ENCODE results near the gene FHIT. TPM values are rescaled to one million over a fixed set of nuclear protein-coding genes. Genes with fewer than 3 reads are reported as not detected.

FHIT gene
- total and polyA plus RNA-seq, 4 donors = 2.1 to 14.7 (median 6.6) TPM

DNA sequence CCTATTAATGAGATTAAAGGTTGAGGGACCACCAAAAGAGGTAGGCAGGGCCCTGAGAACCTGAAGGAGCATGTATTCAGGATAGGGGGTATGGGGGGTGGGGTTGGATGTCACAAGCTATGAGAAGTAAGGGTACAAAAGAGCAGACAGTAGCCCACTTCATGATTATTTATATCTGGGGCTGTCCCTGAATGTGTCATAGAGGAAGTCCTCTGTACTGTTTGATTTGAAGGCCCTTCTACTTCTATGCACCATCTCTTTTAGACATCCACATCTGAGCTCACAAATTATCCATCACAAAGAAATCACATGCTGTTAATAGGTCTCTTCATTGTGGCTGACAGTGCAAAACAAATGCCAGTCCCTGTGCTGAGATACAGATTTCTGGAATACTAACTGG, 68.6 kb downstream of the FHIT start:
- no peak overlapping the region for H3K4me3 ChIP-seq (ENCODE audit: low read depth in 1 of 3, low read length in 3 of 3)
- DNase-seq (ENCODE audit: low spot score) = no peak
- no peak overlapping the region for H3K9ac ChIP-seq (ENCODE audit: low read depth in 1 of 2, low read length in 2 of 2)
- TF ChIP-seq YY1 (IDR thresholded peaks at IDR 0.05) (no peak), FOXA1 (IDR thresholded peaks at IDR 0.05) (no peak), EGR1 (IDR thresholded peaks at IDR 0.05; ENCODE audit: low read depth in 2 of 2) (no peak), RXRA (IDR thresholded peaks at IDR 0.05) (no peak)
- TF ChIP-seq, protein P1, sequence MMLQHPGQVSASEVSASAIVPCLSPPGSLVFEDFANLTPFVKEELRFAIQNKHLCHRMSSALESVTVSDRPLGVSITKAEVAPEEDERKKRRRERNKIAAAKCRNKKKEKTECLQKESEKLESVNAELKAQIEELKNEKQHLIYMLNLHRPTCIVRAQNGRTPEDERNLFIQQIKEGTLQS (IDR thresholded peaks at IDR 0.05) = no peak
- TF ChIP-seq, protein P2, sequence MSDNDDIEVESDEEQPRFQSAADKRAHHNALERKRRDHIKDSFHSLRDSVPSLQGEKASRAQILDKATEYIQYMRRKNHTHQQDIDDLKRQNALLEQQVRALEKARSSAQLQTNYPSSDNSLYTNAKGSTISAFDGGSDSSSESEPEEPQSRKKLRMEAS (IDR thresholded peaks at IDR 0.05) = no peak
- H3K36me3 ChIP-seq (ENCODE audit: control insufficient read depth in 4 of 4, insufficient read depth in 3 of 4, low read depth in 1 of 4, low read length in 3 of 4) = no peaks in the 10 kb centered on the region
- no peaks in the 10 kb centered on the region for H3K9me3 ChIP-seq (ENCODE audit: control insufficient read depth in 4 of 4, low read length in 3 of 4)
- H3K27me3 ChIP-seq (ENCODE audit: control insufficient read depth in 4 of 4, insufficient read depth in 4 of 4, low read length in 3 of 4) = no peaks in the 10 kb centered on the region
- H3K4me1 ChIP-seq (ENCODE audit: control insufficient read depth in 4 of 4, insufficient read depth in 4 of 4, low read length in 3 of 4) = peaks cover 0 to 4% (median 0%) of the 10 kb centered on the region in 4 donors
- H3K27ac ChIP-seq (ENCODE audit: low read depth in 1 of 2, low read length in 2 of 2) = no peak overlapping the region

DNA sequence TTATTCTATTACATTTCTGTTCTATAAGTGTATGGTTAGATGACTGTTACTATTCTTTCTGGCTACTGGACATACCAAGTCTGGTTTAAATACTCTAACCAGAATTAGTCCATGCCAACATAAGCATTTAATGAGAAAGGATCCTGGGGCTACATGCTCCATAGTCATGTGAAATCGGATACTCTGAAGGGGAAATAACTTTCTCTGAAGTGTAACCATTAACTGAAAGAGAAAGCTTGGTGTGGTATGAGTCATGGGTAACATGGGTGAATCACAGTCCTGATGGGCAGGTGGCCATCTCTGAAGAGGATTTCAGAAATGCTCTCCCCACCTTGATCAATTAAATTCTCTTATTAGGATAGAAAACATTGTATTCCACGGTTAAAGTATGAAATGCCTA, 69.4 kb downstream of the FHIT start:
- H3K27me3 ChIP-seq (ENCODE audit: control insufficient read depth in 4 of 4, insufficient read depth in 4 of 4, low read length in 3 of 4) = no peaks in the 10 kb centered on the region
- no peak overlapping the region for H3K4me3 ChIP-seq (ENCODE audit: low read depth in 1 of 3, low read length in 3 of 3)
- peaks cover 0 to 4% (median 0%) of the 10 kb centered on the region in 4 donors for H3K4me1 ChIP-seq (ENCODE audit: control insufficient read depth in 4 of 4, insufficient read depth in 4 of 4, low read length in 3 of 4)
- 76% methylated on average over 2 of the region's 2 CpGs for WGBS
- no peak overlapping the region for H3K9ac ChIP-seq (ENCODE audit: low read depth in 1 of 2, low read length in 2 of 2)
- DNase-seq (ENCODE audit: low spot score) = no peak
- no peak overlapping the region for H3K27ac ChIP-seq (ENCODE audit: low read depth in 1 of 2, low read length in 2 of 2)
- no peaks in the 10 kb centered on the region for H3K36me3 ChIP-seq (ENCODE audit: control insufficient read depth in 4 of 4, insufficient read depth in 3 of 4, low read depth in 1 of 4, low read length in 3 of 4)
- peak; percentile 28 for TF ChIP-seq YY1 (IDR thresholded peaks at IDR 0.05)
- TF ChIP-seq JUND (IDR thresholded peaks at IDR 0.05) = peak; percentile 86 to 93
- TF ChIP-seq, protein P3, sequence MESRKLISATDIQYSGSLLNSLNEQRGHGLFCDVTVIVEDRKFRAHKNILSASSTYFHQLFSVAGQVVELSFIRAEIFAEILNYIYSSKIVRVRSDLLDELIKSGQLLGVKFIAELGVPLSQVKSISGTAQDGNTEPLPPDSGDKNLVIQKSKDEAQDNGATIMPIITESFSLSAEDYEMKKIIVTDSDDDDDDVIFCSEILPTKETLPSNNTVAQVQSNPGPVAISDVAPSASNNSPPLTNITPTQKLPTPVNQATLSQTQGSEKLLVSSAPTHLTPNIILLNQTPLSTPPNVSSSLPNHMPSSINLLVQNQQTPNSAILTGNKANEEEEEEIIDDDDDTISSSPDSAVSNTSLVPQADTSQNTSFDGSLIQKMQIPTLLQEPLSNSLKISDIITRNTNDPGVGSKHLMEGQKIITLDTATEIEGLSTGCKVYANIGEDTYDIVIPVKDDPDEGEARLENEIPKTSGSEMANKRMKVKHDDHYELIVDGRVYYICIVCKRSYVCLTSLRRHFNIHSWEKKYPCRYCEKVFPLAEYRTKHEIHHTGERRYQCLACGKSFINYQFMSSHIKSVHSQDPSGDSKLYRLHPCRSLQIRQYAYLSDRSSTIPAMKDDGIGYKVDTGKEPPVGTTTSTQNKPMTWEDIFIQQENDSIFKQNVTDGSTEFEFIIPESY (IDR thresholded peaks at IDR 0.05) = no peak
- TF ChIP-seq, protein P2 (IDR thresholded peaks at IDR 0.05) = no peak
- peak in 1 of 2 donors; percentile 12 for TF ChIP-seq HNF4A (conservative IDR thresholded peaks at IDR 0.05)
- TF ChIP-seq, protein P1 (IDR thresholded peaks at IDR 0.05) = peak; percentile 65
- no peaks in the 10 kb centered on the region for H3K9me3 ChIP-seq (ENCODE audit: control insufficient read depth in 4 of 4, low read length in 3 of 4)

DNA sequence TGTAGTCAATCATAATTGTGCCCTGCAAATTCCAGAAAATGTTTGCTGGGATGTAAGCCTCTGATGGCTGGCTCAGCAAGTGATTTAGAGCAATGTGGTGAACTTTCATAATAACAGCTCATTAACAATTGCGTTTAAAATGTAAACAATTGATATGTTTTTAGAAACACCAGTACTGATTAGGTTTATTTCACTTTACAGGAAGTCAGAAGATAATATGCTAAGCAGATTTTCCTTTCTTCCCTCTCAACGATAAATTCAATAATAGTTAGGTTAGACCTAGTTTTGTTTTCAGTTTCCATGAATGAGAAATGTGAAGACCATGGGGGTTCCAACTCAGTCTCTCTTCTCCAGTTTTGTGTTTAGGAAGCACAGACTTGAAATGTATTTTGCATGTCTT, 71.0 kb downstream of the FHIT start:
- WGBS = 75% methylated on average over 2 of the region's 2 CpGs
- H3K4me1 ChIP-seq (ENCODE audit: control insufficient read depth in 4 of 4, insufficient read depth in 4 of 4, low read length in 3 of 4) = peaks cover 0 to 4% (median 0%) of the 10 kb centered on the region in 4 donors
- H3K27ac ChIP-seq (ENCODE audit: low read depth in 1 of 2, low read length in 2 of 2) = no peak overlapping the region

More for the DNA sequence above, 71.0 kb downstream of the FHIT start:
- no peak overlapping the region for H3K4me3 ChIP-seq (ENCODE audit: low read depth in 1 of 3, low read length in 3 of 3)
- TF ChIP-seq, protein P2 (IDR thresholded peaks at IDR 0.05) = no peak
- TF ChIP-seq YY1 (IDR thresholded peaks at IDR 0.05) = no peak
- TF ChIP-seq RXRA (IDR thresholded peaks at IDR 0.05) = no peak
- no peak for TF ChIP-seq GABPA (IDR thresholded peaks at IDR 0.05 in 1 of 2, conservative IDR thresholded peaks at IDR 0.05 in 1 of 2)
- TF ChIP-seq, protein P1 (IDR thresholded peaks at IDR 0.05) = no peak
- TF ChIP-seq RAD21 (IDR thresholded peaks at IDR 0.05) = no peak
- no peak for TF ChIP-seq FOXA2 (IDR thresholded peaks at IDR 0.05)
- no peak for TF ChIP-seq JUND (IDR thresholded peaks at IDR 0.05)
- no peak for TF ChIP-seq FOXA1 (IDR thresholded peaks at IDR 0.05)
- TF ChIP-seq, protein P4, sequence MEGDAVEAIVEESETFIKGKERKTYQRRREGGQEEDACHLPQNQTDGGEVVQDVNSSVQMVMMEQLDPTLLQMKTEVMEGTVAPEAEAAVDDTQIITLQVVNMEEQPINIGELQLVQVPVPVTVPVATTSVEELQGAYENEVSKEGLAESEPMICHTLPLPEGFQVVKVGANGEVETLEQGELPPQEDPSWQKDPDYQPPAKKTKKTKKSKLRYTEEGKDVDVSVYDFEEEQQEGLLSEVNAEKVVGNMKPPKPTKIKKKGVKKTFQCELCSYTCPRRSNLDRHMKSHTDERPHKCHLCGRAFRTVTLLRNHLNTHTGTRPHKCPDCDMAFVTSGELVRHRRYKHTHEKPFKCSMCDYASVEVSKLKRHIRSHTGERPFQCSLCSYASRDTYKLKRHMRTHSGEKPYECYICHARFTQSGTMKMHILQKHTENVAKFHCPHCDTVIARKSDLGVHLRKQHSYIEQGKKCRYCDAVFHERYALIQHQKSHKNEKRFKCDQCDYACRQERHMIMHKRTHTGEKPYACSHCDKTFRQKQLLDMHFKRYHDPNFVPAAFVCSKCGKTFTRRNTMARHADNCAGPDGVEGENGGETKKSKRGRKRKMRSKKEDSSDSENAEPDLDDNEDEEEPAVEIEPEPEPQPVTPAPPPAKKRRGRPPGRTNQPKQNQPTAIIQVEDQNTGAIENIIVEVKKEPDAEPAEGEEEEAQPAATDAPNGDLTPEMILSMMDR (IDR thresholded peaks at IDR 0.05; ENCODE audit: low read depth, low read length, missing input control) = no peak
- TF ChIP-seq, protein P3 (IDR thresholded peaks at IDR 0.05) = no peak
- TF ChIP-seq HNF4A (conservative IDR thresholded peaks at IDR 0.05) = no peak
- no peak overlapping the region for H3K9ac ChIP-seq (ENCODE audit: low read depth in 1 of 2, low read length in 2 of 2)
- no peaks in the 10 kb centered on the region for H3K36me3 ChIP-seq (ENCODE audit: control insufficient read depth in 4 of 4, insufficient read depth in 3 of 4, low read depth in 1 of 4, low read length in 3 of 4)
- H3K27me3 ChIP-seq (ENCODE audit: control insufficient read depth in 4 of 4, insufficient read depth in 4 of 4, low read length in 3 of 4) = no peaks in the 10 kb centered on the region
- no peaks in the 10 kb centered on the region for H3K9me3 ChIP-seq (ENCODE audit: control insufficient read depth in 4 of 4, low read length in 3 of 4)
- DNase-seq (ENCODE audit: low spot score) = no peak

Measured in liver (tissue), 9 donors.